Activated gamma-delta T cell treated with anti-CD3 and anti-CD28 coated beads, Interleukin-2, amount 50 U/mL, for 16 hours (primary cell): ENCODE data around the gene CISTR.
"Not testable (repeated sequence)": the region's sequence is repeated elsewhere in the genome, so short reads cannot be mapped to it uniquely, and the experiment has no call there.

ENCODE experiments used
- DNase-seq: peaks from one replicate; pipeline ENCODE4 v3.0.0-alpha.2; 2020; ENCODE audit warnings: low read depth

Gene CISTR

DNA sequence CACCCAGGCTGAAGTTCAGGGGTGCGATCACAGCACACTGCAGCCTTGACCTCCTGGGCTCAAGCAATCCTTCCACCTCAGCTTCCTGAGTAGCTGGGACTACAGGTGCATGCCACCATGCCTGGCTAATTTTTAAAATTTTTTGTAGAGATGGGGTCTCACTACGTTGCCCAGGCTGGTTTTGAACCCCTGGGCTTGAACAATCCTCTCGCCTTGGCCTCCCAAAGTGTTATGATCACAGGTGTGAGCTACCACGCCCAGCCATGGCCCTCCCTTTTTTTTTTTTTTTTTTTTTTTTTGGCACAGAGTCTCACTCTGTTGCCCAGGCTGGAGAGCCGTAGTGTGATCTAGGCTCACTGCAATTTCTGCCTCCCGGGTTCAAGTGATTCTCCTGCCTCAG lies 33.2 kb downstream of the CISTR start:
- DNase-seq, result not testable (repeated sequence)

DNA sequence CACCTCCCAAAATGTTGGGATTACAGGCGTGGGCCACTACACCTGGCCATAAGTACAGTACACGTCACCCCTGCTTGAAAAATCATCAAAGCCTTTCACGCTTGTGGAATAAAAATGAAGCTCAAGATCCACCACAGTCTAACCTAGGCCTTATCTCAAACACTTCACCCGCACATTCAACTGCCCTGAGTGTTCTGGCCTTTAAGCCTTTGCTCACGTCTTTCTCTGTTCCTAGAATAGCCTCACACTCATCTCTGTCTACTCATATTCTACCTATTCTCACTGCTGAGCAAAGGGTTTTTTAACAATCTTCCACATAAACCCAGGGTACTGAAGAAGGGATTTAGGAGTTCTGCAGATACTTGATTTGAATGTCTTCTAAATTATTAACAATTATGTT lies 34.5 kb downstream of the CISTR start:
- no peak for DNase-seq

DNA sequence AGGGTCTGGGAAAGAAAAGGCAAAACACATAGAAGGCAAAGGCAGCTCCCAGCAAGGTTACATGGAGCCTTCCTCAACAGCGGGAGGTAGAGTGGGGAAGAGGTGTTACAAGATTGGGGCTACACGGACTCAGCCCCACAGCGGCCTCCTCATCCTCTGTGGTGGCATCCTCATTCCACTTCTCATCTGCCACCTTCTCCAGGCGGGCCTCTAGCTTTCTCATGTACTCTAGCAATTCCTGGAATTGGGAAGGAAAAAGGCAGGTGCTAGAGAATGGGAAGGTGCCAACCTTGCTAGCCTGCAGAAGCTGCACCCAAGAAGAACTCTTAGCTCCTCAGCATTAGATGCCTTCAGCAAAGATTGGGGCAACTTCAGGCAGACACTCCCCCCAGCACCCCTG lies 37.8 kb downstream of the CISTR start:
- no peak for DNase-seq

DNA sequence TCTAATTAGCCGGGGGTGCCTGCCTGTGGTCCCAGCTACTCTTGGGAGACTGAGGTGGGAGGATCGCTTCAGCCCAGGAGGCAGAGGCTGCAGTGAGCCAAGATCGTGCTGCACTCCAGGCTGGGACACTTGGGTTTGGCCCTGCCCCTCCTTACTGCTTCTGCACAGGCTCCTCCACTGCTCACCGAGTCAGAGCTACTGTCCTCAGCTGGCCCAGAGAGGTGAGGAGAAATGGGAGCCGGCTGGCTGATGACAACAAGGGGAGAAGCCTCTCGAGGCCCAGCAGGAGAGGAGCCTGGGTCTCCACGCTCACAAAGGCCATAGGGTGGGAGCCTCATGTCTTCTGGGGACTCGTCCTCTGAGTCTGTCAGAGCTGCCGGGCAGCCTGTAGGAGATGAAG lies 38.3 kb downstream of the CISTR start:
- no peak for DNase-seq

DNA sequence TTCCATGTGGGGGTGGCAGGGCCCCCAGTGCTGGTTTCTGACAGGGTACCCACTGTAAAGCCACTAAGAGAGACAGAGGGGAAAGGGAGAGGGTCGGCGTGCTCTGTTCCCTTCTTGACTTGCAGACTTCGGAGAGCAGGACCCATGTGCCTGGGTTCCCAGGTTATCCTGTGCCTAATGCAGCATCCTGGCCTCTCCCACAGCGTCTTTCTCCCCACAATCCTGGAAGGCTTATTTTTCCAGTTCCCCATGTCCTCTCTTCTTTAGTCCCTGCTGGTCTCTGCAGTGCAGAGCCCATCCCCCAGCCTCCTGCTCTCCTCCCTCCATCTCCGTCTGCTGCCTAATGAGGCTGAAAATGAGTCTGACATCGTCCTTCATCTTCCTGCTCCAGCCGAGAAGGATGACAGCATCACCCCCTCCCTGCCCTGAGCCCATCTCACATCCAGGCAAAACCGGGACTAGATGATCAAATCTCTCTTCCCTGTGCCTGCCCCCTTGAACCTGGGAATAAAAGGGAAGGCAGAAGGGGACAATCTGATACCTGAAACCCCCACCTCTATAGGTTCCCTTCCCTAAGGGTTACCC lies 39.6 kb downstream of the CISTR start:
- DNase-seq, result no peak

DNA sequence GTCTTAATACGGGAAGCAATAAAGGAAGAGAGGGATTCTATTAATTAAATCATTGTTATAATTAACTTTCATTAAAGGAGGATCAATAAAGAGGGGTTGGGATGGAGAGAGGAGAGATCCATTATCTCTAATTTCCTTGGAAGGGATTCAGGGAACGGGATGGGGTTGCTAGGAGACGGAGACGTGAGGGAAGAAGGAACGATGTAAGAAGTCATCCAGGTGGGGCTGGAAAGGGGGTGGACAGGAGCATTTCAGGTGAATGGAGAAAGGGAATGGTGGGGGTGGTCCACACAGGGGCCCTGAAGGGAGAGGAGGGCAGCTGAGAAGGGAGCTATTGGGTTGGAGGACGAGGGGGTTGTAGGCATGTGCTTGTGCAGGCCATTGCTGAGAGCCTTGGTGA lies 41.7 kb downstream of the CISTR start:
- DNase-seq, result no peak

DNA sequence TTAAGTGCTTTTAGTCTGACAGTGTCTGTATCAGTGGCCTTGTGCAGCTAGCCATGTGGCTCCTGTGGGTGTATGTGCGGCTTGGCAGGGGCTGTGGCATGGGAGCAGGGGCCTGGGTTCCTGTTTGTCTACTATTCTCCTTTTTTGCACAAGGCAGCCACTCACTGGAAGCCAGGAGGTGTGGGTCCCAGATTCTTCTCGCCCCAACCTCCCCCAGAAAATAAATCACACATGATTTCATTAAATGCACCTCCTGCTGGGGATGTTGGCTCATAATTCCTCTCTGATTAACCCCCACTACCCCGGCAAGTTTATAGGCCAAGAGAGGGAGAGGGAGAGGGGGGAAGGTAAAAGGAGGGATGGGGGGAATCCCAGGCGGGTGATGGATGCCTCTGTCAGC lies 42.1 kb downstream of the CISTR start:
- DNase-seq, result no peak

DNA sequence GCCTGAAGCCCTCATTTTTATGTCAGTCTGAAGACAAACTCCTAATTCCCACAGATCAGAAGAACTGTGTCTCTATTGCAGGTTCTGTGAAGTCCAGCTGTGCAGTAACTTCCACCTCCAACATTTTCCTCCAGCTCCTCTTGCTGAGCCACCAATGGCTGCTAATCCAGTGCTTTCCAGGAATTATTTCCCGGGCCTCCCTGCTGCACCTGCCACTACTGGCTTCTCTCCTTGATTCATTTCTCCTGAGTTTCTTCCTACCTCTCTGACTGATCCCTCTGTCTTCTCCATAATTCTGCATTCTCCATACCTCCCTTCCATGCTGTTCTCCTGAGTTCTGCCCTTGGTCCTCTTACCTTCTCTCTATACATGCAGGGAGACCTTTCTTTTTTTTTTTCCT lies 45.7 kb downstream of the CISTR start:
- DNase-seq, result no peak

DNA sequence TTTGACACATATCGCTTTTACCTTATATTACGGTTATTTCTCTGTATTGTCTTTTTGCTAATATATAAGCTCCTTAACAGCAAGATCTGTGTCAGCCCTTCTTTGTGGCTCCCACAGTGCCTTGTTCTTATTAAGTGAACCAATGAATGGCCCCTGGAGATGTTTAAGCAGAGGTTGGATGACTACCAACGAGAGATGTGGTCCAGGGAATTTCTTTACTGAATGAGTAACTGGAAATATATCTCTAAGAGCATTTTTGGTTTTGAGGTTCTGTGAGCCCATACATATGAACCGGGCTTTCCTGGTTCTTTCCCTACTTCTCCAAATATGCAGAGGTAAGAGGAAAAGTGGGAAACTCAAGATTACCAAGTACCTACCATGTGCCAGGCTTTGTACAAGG lies 48.0 kb downstream of the CISTR start:
- no peak for DNase-seq

DNA sequence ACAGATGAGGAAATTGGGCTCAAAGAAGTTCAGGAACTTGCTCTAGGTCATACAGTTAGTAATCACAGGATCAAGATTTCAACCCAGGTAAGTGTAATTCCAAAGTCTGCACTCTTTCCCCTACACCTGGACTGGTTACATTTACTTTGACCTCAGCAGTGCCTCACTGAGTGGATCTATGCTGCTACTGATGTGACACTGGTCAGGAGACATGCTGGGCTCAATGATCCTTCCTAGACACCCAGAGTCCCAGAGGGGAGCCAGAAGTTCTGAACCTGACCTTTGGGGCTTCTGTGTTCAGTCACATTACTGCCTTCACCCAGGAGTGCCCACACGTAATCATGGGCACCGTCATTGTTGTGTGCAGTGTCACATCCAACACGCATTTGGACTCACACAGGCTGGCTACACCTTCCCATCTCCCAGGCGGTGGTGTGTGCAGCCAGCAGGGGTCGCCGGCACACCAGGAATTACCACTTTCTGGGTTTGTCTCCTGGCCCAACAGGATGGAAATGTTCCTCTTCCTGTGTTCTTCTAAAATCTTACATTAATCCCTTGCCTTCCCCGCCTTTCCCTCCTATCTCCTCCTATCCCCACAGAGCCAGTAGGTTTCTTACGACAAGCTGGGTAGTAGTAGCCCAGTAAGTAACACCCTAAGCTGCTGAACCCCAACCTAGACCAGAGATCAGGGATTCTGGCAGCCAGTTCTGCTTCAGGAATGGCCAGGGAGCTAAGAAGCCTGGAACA lies 50.1 kb downstream of the CISTR start:
- DNase-seq, result peak; percentile 60

DNA sequence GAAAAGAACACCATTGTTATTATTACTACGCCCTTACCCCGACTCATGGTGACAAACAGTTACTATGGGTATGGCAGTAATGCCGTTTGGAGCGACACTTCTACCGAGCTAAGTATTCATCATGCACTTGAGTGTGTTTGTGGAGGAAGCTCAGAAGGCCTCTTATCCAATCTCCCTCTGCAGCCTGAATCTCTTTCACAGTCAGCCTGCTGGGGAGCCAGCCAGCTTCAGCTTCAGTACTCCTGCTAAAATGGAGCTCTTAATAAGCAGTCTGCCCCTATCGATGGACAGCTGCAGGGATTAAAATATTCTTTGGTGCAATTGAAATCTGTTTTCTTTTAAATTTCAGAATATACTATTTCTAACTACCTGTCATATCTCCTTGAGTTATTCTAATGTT lies 51.2 kb downstream of the CISTR start:
- no peak for DNase-seq

DNA sequence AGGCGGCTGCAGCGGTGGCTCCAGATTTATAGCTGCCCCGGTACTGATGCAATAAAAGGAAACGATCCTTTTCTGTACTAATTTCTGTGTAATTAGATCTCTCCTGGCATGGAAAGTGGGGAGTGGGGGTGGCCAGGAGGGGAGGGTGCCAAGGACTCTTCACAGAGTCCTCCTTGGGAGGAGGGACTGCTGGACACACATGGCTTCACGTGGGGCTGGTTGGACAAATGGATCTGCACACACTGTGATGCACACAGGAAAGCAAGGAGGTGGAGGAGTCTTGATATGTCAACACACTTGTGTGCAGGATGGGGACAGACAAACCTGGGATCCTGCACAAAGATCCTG lies 52.1 kb downstream of the CISTR start:
- DNase-seq, result no peak

DNA sequence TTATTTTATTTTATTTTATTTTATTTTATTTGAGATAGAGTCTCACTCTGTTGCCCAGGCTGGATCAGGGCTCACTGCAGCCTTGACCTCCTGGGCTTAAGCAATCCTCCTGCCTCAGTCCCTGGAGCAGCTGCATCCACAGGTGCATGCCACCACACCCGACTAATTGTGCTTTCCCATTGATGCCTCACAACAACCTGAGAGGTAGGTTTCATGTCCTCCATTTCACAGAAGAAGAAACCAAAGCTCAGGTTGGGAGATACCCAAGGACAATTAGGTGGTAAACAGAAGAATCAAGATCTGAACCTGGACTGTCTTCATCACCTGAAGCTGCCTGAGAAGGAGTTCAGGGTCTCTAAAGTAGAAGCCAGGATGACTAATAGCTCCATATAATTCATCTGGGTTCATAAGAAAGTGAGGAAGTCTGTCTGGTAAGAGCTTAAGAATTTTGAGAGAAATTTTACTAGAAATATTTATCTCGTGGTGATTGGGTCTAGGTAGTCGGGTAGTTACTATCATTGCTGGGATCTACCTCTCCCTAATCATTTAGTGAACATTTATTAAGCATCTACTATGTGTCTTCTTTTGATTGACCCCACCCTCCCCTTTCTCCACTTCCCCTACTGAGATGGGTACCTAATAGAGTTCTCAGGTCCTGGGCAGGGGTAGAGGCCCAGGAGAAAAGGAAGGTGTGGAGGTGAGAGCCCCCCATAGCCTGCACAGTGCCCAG lies 52.7 kb downstream of the CISTR start:
- DNase-seq, result no peak

DNA sequence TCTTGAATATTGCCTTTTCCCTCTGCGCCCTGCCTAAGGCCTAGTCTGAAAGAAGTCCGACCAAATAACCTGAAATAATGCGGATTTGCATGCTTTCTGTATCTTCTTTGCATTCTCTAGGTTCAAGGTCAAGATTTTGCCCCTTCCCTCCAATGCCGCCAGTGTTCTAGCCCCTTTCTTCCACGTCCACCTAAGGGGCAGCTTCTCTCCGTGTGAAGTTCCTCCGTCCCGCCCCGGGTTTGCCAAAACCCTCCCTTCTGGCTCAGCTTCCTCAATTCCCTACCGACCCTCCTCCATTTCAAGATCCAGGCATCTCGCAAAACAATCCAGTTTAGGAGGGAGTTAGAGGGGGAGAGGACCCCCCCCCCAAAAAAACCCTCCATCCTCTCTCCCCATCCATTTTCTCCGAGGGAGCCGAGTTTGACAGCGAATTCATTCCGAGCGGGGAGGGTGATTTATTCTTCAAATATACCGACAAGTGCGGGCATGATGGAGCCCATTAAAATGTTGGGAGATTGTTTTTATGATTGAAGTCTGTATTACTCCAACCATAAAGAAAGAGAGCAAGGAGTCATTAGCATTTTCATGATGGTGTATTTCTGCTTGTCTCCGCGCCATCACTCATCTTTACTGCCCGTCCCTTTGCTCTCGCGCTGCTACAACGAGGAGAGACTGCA lies 55.0 kb downstream of the CISTR start:
- DNase-seq, result no peak
